Measurements from ENCODE around the gene WNT4.

DNA sequence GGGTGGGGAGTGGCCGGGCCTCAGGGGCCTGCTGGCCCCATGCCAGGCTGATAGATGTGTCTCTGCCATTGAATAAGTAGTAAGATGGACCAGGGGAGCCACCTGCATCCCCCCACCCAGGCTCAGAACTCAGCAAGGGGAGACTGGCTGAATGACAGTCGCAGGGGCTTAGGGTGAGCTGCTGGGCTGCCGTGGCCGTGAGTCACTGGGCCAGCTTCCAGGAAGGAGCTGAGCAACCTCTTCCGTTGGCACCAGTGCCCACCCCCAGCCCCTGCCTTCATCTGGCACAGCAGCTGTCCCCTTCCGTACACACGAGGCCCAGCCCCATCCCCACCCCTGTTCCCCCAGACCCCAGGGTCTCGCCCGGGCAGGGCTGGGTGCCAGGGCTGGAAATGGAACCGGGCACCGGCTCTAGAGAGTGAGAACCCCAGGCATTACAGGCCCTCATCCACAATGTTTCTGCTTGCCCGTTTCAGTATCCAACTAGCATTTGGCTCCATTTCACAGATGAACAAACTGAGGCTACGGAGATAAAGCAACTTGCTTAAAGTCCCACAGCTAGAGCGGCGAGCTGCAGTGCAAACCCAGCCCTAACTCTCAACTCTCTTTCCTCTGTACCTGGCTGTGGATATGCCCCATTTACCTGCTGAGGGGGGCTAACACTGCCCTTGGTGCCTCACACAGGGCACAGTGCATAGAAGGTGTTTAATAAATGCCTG lies 10.2 kb downstream of the WNT4 start:
- TF ChIP-seq, protein P1, sequence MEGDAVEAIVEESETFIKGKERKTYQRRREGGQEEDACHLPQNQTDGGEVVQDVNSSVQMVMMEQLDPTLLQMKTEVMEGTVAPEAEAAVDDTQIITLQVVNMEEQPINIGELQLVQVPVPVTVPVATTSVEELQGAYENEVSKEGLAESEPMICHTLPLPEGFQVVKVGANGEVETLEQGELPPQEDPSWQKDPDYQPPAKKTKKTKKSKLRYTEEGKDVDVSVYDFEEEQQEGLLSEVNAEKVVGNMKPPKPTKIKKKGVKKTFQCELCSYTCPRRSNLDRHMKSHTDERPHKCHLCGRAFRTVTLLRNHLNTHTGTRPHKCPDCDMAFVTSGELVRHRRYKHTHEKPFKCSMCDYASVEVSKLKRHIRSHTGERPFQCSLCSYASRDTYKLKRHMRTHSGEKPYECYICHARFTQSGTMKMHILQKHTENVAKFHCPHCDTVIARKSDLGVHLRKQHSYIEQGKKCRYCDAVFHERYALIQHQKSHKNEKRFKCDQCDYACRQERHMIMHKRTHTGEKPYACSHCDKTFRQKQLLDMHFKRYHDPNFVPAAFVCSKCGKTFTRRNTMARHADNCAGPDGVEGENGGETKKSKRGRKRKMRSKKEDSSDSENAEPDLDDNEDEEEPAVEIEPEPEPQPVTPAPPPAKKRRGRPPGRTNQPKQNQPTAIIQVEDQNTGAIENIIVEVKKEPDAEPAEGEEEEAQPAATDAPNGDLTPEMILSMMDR (IDR thresholded peaks at IDR 0.05): no peak
- no peak for TF ChIP-seq POLR2A (IDR thresholded peaks at IDR 0.05)
- TF ChIP-seq EP300 (IDR thresholded peaks at IDR 0.05): no peak
- no peak for TF ChIP-seq POLR2AphosphoS5 (IDR thresholded peaks at IDR 0.05)

Data from upper lobe of left lung (tissue), 4 donors.